K562 treated with DMSO at 1 percent for 24 hours (cell line): ENCODE data around the gene IREB2. TPM values are rescaled to one million over a fixed set of nuclear protein-coding genes. Genes with fewer than 3 reads are reported as not detected.

Source experiments
- total RNA-seq: library from RNA; unstranded; fragments of 300-600 nt; gene quantifications from 2 replicates; pipeline ENCODE4 v1.2.3, GENCODE V29; 2022; ENCODE audit warnings: low read depth; ENCODE audit not compliant: insufficient read depth

The IREB2 gene, protein sequence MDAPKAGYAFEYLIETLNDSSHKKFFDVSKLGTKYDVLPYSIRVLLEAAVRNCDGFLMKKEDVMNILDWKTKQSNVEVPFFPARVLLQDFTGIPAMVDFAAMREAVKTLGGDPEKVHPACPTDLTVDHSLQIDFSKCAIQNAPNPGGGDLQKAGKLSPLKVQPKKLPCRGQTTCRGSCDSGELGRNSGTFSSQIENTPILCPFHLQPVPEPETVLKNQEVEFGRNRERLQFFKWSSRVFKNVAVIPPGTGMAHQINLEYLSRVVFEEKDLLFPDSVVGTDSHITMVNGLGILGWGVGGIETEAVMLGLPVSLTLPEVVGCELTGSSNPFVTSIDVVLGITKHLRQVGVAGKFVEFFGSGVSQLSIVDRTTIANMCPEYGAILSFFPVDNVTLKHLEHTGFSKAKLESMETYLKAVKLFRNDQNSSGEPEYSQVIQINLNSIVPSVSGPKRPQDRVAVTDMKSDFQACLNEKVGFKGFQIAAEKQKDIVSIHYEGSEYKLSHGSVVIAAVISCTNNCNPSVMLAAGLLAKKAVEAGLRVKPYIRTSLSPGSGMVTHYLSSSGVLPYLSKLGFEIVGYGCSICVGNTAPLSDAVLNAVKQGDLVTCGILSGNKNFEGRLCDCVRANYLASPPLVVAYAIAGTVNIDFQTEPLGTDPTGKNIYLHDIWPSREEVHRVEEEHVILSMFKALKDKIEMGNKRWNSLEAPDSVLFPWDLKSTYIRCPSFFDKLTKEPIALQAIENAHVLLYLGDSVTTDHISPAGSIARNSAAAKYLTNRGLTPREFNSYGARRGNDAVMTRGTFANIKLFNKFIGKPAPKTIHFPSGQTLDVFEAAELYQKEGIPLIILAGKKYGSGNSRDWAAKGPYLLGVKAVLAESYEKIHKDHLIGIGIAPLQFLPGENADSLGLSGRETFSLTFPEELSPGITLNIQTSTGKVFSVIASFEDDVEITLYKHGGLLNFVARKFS
- 12.7 and 24.7 TPM in 2 replicates for total RNA-seq

DNA sequence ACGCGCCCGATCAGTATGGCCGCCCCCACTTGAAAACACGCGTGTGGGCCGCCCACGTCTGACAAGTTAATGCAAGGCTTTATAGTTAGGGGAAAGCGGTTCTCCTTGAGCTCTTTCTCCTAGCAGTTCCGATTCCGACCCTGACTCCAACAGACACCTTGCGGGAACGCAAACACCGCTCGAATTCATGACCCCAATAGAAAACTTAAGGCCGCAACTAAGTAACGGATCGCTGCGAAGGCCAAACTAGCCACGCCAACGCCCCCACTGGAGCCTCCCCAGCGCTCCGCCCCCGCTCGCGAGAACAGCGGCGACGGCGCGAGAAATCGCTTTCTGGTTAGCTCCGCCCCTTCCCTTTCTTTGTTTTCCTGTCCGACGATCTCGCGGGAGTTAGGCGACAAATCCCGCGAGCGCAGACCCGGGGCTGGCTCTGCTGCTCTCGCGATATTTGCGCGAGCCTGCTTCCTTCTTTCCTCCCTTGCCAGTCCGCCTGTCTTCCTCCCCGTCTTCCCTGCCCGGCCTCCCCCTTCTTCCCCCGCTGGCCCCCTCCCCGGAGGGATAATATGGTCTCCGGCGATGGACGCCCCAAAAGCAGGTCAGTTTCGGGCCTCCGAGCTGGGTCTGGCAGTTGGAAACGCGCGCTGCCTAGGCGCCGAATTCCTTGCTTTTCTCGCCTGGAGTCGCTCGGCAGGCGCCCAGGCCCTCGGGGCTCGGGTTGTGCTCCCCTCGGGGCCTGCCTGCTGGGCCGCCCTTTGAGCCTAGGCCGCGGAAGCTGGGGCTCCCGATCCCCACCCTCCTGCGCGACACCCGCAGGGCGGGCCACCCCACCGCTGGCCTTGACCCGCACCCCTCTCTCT is at the start of gene IREB2:
Gene IREB2, plus strand, starts transcription at position 455 of the 857 bp plus-strand sequence. Its CDS starts 122 bp downstream, at position 577.

DNA sequence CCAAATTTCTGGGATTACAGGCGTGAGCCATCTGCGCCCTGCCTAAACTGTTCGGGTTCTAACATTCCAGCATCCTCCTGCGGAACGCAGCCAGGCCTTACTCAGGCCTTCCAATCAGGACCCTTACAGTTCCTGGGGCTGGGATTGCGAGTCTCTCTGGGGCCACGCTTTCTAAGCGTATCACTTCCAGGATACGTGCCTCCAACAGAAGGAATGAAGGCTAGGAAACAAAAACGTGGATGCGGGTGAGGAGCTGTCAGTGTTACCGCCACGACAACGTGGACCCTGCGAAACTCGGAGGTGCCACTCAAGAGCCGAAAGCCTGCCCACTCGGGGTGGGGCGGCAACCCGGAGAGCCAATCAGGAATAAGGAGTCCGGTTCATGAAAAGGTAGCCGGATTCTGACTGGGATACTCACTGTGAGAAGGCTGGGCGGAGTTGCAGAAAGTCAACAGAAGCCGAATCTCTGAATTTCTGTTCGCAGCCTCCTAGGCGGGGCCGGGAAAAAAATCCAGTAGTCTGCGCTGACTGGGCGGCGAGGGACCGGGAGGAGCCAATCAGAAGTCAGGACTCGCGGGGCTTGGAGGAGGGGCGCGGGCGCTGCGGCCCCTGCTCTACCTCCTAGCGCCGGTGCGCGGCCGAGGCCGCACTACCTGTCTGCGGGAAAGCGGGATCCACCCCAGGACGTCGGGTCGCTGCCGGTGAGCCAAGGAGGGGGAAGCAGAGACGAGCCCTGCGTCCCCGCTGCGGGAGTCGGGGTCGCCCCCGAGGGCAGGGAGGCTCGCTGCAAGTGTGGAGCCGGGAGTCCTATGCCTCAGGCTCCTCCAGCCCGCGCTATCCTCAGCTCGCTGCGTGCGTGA is 69.2 kb downstream of the IREB2 start, which contains the start of gene HYKK:
Gene HYKK, plus strand, starts transcription at position 607 of the 860 bp plus-strand sequence. CDS start 5,512 bp downstream, outside the sequence.

DNA sequence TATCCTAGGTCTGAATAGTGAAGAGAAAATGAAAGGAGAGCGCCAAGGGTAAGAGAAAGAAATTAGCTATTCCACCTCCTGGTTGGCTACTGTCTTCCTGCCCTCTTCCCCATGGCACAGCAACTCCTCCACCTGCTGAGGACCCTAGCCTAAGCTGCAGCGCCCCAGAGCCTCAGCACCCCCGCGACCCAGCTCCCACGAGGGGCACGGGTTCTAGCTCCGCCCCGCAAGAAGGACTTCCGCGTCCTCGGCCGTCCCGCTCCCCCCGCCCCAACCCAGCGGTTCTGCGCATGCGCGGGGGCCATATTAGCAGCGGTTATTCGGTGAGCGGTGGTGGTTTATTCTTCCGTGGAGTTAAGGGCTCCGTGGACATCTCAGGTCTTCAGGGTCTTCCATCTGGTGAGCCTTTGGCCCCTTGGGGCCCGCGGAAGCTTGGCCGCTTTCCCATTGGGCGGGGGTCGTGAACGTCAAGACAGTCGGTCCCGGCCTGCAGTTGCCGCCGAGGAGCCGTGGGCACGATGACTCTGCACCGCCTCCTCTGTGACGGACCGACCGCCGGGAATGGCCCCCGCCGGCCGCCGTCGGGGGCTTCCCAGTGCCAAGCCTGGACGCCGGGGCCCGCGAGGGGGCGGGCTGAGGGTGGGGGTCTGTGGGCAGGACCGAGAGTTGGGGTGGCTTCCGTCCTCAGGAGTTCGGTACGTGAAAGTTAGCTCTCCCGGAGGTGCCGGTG is 102.3 kb downstream of the IREB2 start, which contains the start of gene PSMA4:
Gene PSMA4, plus strand, starts transcription at position 304 of the 730 bp plus-strand sequence. CDS start 1,484 bp downstream, outside the sequence.

Other genes with a start within 250 kb of the IREB2 start
- 1.9 and 3.9 TPM in 2 replicates for gene ACSBG1, start 203.7 kb upstream of the IREB2 start, total RNA-seq
- gene DNAJA4, start 173.7 kb upstream of the IREB2 start, total RNA-seq = 0.61 and 0.74 TPM in 2 replicates
- 58.8 and 65.3 TPM in 2 replicates for gene SKIC8, start 138.6 kb upstream of the IREB2 start, total RNA-seq
- not detected in 2 replicates for gene CRABP1, start 97.9 kb upstream of the IREB2 start, total RNA-seq
- 3.3 and 8.2 TPM in 2 replicates for gene HYKK, start 69.4 kb downstream of the IREB2 start, total RNA-seq
- 366 and 426 TPM in 2 replicates for gene PSMA4, start 102.2 kb downstream of the IREB2 start, total RNA-seq
- gene CHRNA5, start 127.3 kb downstream of the IREB2 start, total RNA-seq = 2.6 and 10.9 TPM in 2 replicates
- gene CHRNA3, start 182.8 kb downstream of the IREB2 start, total RNA-seq = 0.23 TPM in 1 of 2 replicates, not detected in the other
- 0.25 TPM in 1 of 2 replicates, not detected in the other for gene CHRNB4, start 203.0 kb downstream of the IREB2 start, total RNA-seq